Measurements from ENCODE around the gene SZT2. TPM values are rescaled to one million over a fixed set of nuclear protein-coding genes. Genes with fewer than 3 reads are reported as not detected.

Gene SZT2
- total RNA-seq, result 10 to 100 TPM; 34.4 to 36.7 TPM

- ChIA-PET CTCF (interaction anchor here (1.0 to 2.6 kb wide), 4 partner anchors 13 to 163 kb away, joined by 3 to 11 read pairs (median 4); partner anchors contain the start of gene ELOVL1), POLR2A (interaction anchor here (0.9 to 1.7 kb wide), 3 partner anchors 22 to 260 kb away, joined by 3 to 8 read pairs (median 3); partner anchors contain the start of genes ELOVL1 and KDM4A)
Observed at GRCh38 chr1:43389326-43390313, at the start of gene SZT2, which contains the start of gene MED8. SZT2 (plus strand) TSS chr1:43389899; CDS start chr1:43389969, 70 bp downstream. MED8 (minus strand) TSS chr1:43389800; CDS start chr1:43389764, 36 bp downstream.

GRCh38 chr1:43340559-43340958 is 49.1 kb upstream of the SZT2 start:
- ChIA-PET POLR2A (no interaction called here), CTCF (interaction anchor here (0.6 kb wide), 1 partner anchor 29 kb away, joined by 3 read pairs; no protein-coding TSS in a partner anchor)

- CTCF ChIA-PET, result no interaction called here
- POLR2A ChIA-PET, result no interaction called here
Observed at GRCh38 chr1:43344267-43344850, 45.3 kb upstream of the SZT2 start.

- ChIA-PET CTCF (no interaction called here), POLR2A (no interaction called here)
Observed at GRCh38 chr1:43345120-43345519, 44.6 kb upstream of the SZT2 start.

GRCh38 chr1:43346636-43347035 is 43.1 kb upstream of the SZT2 start:
- ChIA-PET POLR2A (no interaction called here), CTCF (no interaction called here)

GRCh38 chr1:43348343-43348808 is 41.3 kb upstream of the SZT2 start:
- ChIA-PET POLR2A (interaction anchor here (1.0 kb wide), 1 partner anchor 20 kb away, joined by 3 read pairs; no protein-coding TSS in a partner anchor), CTCF (no interaction called here)

- CTCF ChIA-PET, result interaction anchor here (0.5 kb wide), 1 partner anchor 175 kb away, joined by 4 read pairs; no protein-coding TSS in a partner anchor
Observed at GRCh38 chr1:43348809-43349593, 40.7 kb upstream of the SZT2 start.

GRCh38 chr1:43349594-43350306 is 39.9 kb upstream of the SZT2 start:
- CTCF ChIA-PET, result no interaction called here
- POLR2A ChIA-PET, result no interaction called here

More at GRCh38 chr1:43348809-43349593, 40.7 kb upstream of the SZT2 start:
- POLR2A ChIA-PET, result interaction anchor here (1.0 kb wide), 1 partner anchor 20 kb away, joined by 3 read pairs; no protein-coding TSS in a partner anchor

GRCh38 chr1:43350976-43351375 is 38.7 kb upstream of the SZT2 start:
- POLR2A ChIA-PET, result no interaction called here
- CTCF ChIA-PET, result no interaction called here

- ChIA-PET CTCF (no interaction called here), POLR2A (no interaction called here)
Observed at GRCh38 chr1:43351421-43352350, 38.0 kb upstream of the SZT2 start.

- CTCF ChIA-PET, result no interaction called here
- POLR2A ChIA-PET, result no interaction called here
Observed at GRCh38 chr1:43352351-43352705, 37.4 kb upstream of the SZT2 start.

- ChIA-PET CTCF (no interaction called here), POLR2A (no interaction called here)
Observed at GRCh38 chr1:43352881-43353280, 36.8 kb upstream of the SZT2 start.

GRCh38 chr1:43354471-43354870 is 35.2 kb upstream of the SZT2 start:
- ChIA-PET CTCF (no interaction called here), POLR2A (no interaction called here)

GRCh38 chr1:43354936-43355335 is 34.8 kb upstream of the SZT2 start:
- CTCF ChIA-PET, result no interaction called here
- POLR2A ChIA-PET, result no interaction called here

GRCh38 chr1:43357251-43357650 is 32.4 kb upstream of the SZT2 start:
- CTCF ChIA-PET, result no interaction called here
- POLR2A ChIA-PET, result interaction anchor here (1.0 kb wide), 1 partner anchor 10 kb away, joined by 3 read pairs; no protein-coding TSS in a partner anchor

- CTCF ChIA-PET, result interaction anchor here (0.6 to 1.5 kb wide), 4 partner anchors 10 to 144 kb away, joined by 3 to 4 read pairs (median 4); partner anchors contain the start of gene ELOVL1
- POLR2A ChIA-PET, result interaction anchor here (0.8 to 1.6 kb wide), 4 partner anchors 10 to 132 kb away, joined by 3 to 16 read pairs (median 3); partner anchors contain the start of genes ELOVL1 and HYI
Observed at GRCh38 chr1:43358121-43358745, 31.5 kb upstream of the SZT2 start.
